Measurements from ENCODE around the gene ZNF516. TPM values are rescaled to one million over a fixed set of nuclear protein-coding genes. Genes with fewer than 3 reads are reported as not detected.

The ZNF516 gene
- total and polyA plus RNA-seq, 10 of the 15 experiments (the other 5 are each of a cell fraction or from before 2014, with no cell fraction given) = 2.0 to 32.0 (median 8.3) TPM

- intact Hi-C loops (cut with micrococcal nuclease; ENCODE audit: unreplicated experiment) = loop anchor here (2.0 kb wide), 1 partner anchor 35 kb away; no protein-coding TSS in a partner anchor
- no peaks in the 10 kb centered on the region for H4K20me1 ChIP-seq (ENCODE audit: control insufficient read depth, insufficient read depth)
- peaks cover 10% of the 10 kb centered on the region for H3K4me1 ChIP-seq (ENCODE audit: control insufficient read depth, insufficient read depth, low read length)
- in situ Hi-C loops (cut with MboI) = no loop called here
- peaks cover 0 to 13% of the 10 kb centered on the region in 2 experiments; a peak in 2 of 4 replicates for H3K36me3 ChIP-seq (ENCODE audit: control insufficient read depth in 2 of 2, insufficient read depth in 2 of 2, low read length in 1 of 2)
- H3K79me2 ChIP-seq (ENCODE audit: control insufficient read depth, insufficient read depth, low read length) = peaks cover 68% of the 10 kb centered on the region
- DNase-seq (ENCODE audit: low read depth, low spot score) = no peak
- H3K4me2 ChIP-seq (ENCODE audit: control insufficient read depth, insufficient read depth) = 0 out of 2 replicates have a peak overlapping the region, but pooled peaks have one; percentile 6
- POLR2A ChIA-PET = interaction anchor here (0.6 kb wide), 1 partner anchor 13 kb away, joined by 4 read pairs; no protein-coding TSS in a partner anchor
- no peak overlapping the region for H2AFZ ChIP-seq (ENCODE audit: control insufficient read depth, low read depth, low read length)
- 84% methylated on average over 9 of the region's 9 CpGs for WGBS (ENCODE audit: insufficient coverage, insufficient replicate concordance, low lambda C conversion rate, missing lambda C conversion rate)
- RAD21 ChIA-PET (ENCODE audit: unreplicated experiment) = interaction anchor here (0.8 kb wide), 1 partner anchor 26 kb away, joined by 3 read pairs; no protein-coding TSS in a partner anchor
- no peak for ATAC-seq
- no peak for TF ChIP-seq NFYA (IDR thresholded peaks at IDR 0.05; ENCODE audit: borderline replicate concordance, low read depth, low read length)
- no peak for TF ChIP-seq ZZZ3 (IDR thresholded peaks at IDR 0.05; ENCODE audit: control insufficient read depth, insufficient read length, low read depth)
- TF ChIP-seq GATAD2B (conservative IDR thresholded peaks at IDR 0.05; ENCODE audit: low read depth) = no peak
- peak; percentile 61 for FAIRE-seq
- no peak overlapping the region for H3K9ac ChIP-seq (ENCODE audit: control insufficient read depth, insufficient read depth, low read length)
- H3K4me3 ChIP-seq = no peak overlapping the region
- no peaks in the 10 kb centered on the region for H3K27me3 ChIP-seq (replicated peaks in 1 of 2; ENCODE audit: control insufficient read depth in 2 of 2, insufficient read depth in 2 of 2, low read length in 1 of 2)
- peak overlapping the region; percentile 4; the same call in 1 of the 2 replicates for H3K27ac ChIP-seq (ENCODE audit: control insufficient read depth, insufficient read depth)
- H3K9me3 ChIP-seq (replicated peaks; ENCODE audit: control insufficient read depth, insufficient read depth, low read length) = no peaks in the 10 kb centered on the region
- SMC1A ChIA-PET (ENCODE audit: uncharacterized antibody, unreplicated experiment) = interaction anchor here (1.1 to 3.1 kb wide), 5 partner anchors 8 to 39 kb away, joined by 3 to 11 read pairs (median 4); no protein-coding TSS in a partner anchor
- CTCF ChIA-PET = interaction anchor here (1.0 to 1.3 kb wide), 4 partner anchors 17 to 59 kb away, joined by 3 to 4 read pairs (median 3); no protein-coding TSS in a partner anchor
- BruUV-seq (replicated peaks) = no TSS peak
Measured at GRCh38 chr18:76457957-76458356, 37.1 kb downstream of the ZNF516 start.

- peak overlapping the region; percentile 6; the same call in 1 of the 2 replicates for H3K4me2 ChIP-seq (ENCODE audit: control insufficient read depth, insufficient read depth)
- H4K20me1 ChIP-seq (ENCODE audit: control insufficient read depth, insufficient read depth) = no peaks in the 10 kb centered on the region
- peaks cover 10% of the 10 kb centered on the region for H3K4me1 ChIP-seq (ENCODE audit: control insufficient read depth, insufficient read depth, low read length)
- H3K27ac ChIP-seq (ENCODE audit: control insufficient read depth, insufficient read depth) = peak overlapping the region; percentile 4; the same call in 1 of the 2 replicates
- in situ Hi-C loops (cut with MboI) = no loop called here
- RAD21 ChIA-PET (ENCODE audit: unreplicated experiment) = interaction anchor here (0.8 kb wide), 1 partner anchor 25 kb away, joined by 3 read pairs; no protein-coding TSS in a partner anchor
- DNase-seq (ENCODE audit: low read depth, low spot score) (no peak), FAIRE-seq (peak; percentile 61), ATAC-seq (no peak)
- intact Hi-C loops (cut with micrococcal nuclease; ENCODE audit: unreplicated experiment) = loop anchor here (2.0 kb wide), 1 partner anchor 35 kb away; no protein-coding TSS in a partner anchor
- H3K27me3 ChIP-seq (replicated peaks in 1 of 2; ENCODE audit: control insufficient read depth in 2 of 2, insufficient read depth in 2 of 2, low read length in 1 of 2) = no peaks in the 10 kb centered on the region
- CTCF ChIA-PET = interaction anchor here (1.0 to 1.3 kb wide), 5 partner anchors 17 to 58 kb away, joined by 3 to 4 read pairs (median 3); no protein-coding TSS in a partner anchor
- BruUV-seq (replicated peaks) = no TSS peak
- H3K9ac ChIP-seq (ENCODE audit: control insufficient read depth, insufficient read depth, low read length) = no peak overlapping the region
- H3K36me3 ChIP-seq (ENCODE audit: control insufficient read depth in 2 of 2, insufficient read depth in 2 of 2, low read length in 1 of 2) = peaks cover 0 to 13% of the 10 kb centered on the region in 2 experiments; a peak in 2 of 4 replicates
- 81% methylated on average over 9 of the region's 9 CpGs for WGBS (ENCODE audit: insufficient coverage, insufficient replicate concordance, low lambda C conversion rate, missing lambda C conversion rate)
- peaks cover 68% of the 10 kb centered on the region for H3K79me2 ChIP-seq (ENCODE audit: control insufficient read depth, insufficient read depth, low read length)
- POLR2A ChIA-PET = interaction anchor here (0.8 kb wide), 1 partner anchor 15 kb away, joined by 3 read pairs; no protein-coding TSS in a partner anchor
- H2AFZ ChIP-seq (ENCODE audit: control insufficient read depth, low read depth, low read length) = no peak overlapping the region
- no peaks in the 10 kb centered on the region for H3K9me3 ChIP-seq (replicated peaks; ENCODE audit: control insufficient read depth, insufficient read depth, low read length)
- H3K4me3 ChIP-seq = no peak overlapping the region; the same call in 1 of the 2 replicates
- SMC1A ChIA-PET (ENCODE audit: uncharacterized antibody, unreplicated experiment) = interaction anchor here (1.0 to 3.1 kb wide), 6 partner anchors 8 to 40 kb away, joined by 3 to 11 read pairs (median 4); no protein-coding TSS in a partner anchor
- TF ChIP-seq NR2F1 (conservative IDR thresholded peaks at IDR 0.05) (no peak), LARP7 (IDR thresholded peaks at IDR 0.05) (no peak), RBBP5 (conservative IDR thresholded peaks at IDR 0.05) (no peak), RELB (IDR thresholded peaks at IDR 0.05; ENCODE audit: low read depth) (no peak), BCL11A (IDR thresholded peaks at IDR 0.05; ENCODE audit: low read depth, low read length) (no peak), RAD21 (IDR thresholded peaks at IDR 0.05; ENCODE audit: insufficient read depth, low read depth, low read length) (no peak), ZNF207 (IDR thresholded peaks at IDR 0.05; ENCODE audit: borderline replicate concordance) (no peak), SP1 (IDR thresholded peaks at IDR 0.05; ENCODE audit: low read depth, low read length) (no peak), USF1 (IDR thresholded peaks at IDR 0.05; ENCODE audit: borderline replicate concordance, extremely low read length, insufficient read depth, low read depth, low read length) (no peak), BACH1 (IDR thresholded peaks at IDR 0.05; ENCODE audit: borderline replicate concordance) (no peak), SUPT20H (IDR thresholded peaks at IDR 0.05; ENCODE audit: borderline replicate concordance, control insufficient read depth, low read depth, low read length) (no peak), TAF1 (IDR thresholded peaks at IDR 0.05; ENCODE audit: borderline replicate concordance, low read depth, low read length) (no peak)
Measured at GRCh38 chr18:76457475-76457874, 37.6 kb downstream of the ZNF516 start.

Measured in GM12878 (cell line).